GM12878 (cell line): ENCODE results near the gene SLC36A3. TPM values are rescaled to one million over a fixed set of nuclear protein-coding genes. Genes with fewer than 3 reads are reported as not detected.

Experiments used
- ATAC-seq: fragments of 200-7000 bp; cut with Tn5 transposase; 3 replicates; pipeline ENCODE4 v1.9.1; 2020; ENCODE audit warnings: mild to moderate bottlenecking, moderate library complexity
- BruUV-seq: library from RNA; stranded (reverse); fragments of 400-500 nt; replicated peaks from 2 replicates; lab custom pipeline; 2021; lab: Mats Ljungman, UMichigan
- CTCF ChIA-PET: fragments of 300-600 bp; sonication (Branson Sonifier 250); formaldehyde crosslinking; extraction: SDS; loops from one replicate; lab custom pipeline; 2021; ENCODE audit warnings: inconsistent platforms; lab: Yijun Ruan, JAX
- POLR2A ChIA-PET: fragments of 350-600 bp; formaldehyde crosslinking; extraction: SDS; loops from one replicate; lab custom pipeline; 2021; ENCODE audit warnings: inconsistent platforms; lab: Charles Lee
- RAD21 ChIA-PET: fragments of 300-600 bp; sonication (Branson Sonifier 250); formaldehyde crosslinking; loops from one replicate; lab custom pipeline; 2023; ENCODE audit warnings: antibody characterized with exemption; ENCODE audit not compliant: unreplicated experiment; lab: Charles Lee
- SMC1A ChIA-PET: fragments of 300-600 bp; sonication (Branson Sonifier 250); formaldehyde crosslinking; loops from one replicate; lab custom pipeline; 2023; ENCODE audit not compliant: unreplicated experiment, uncharacterized antibody; lab: Charles Lee
- DNase-seq: peaks from one replicate; pipeline ENCODE4 v3.0.0-alpha.2; 2011; ENCODE audit warnings: low read depth, low spot score
- FAIRE-seq: peaks from 3 replicates; lab custom pipeline; 2011; peaks lifted over from hg19 to GRCh38; lab: Jason Lieb, UNC
- H2AFZ ChIP-seq: 2 replicates; pipeline ENCODE4 v1.6.0; 2011; ENCODE audit warnings: low read depth, low read length, control low read depth; ENCODE audit not compliant: control insufficient read depth
- H3K27ac ChIP-seq: 2 replicates; pipeline ENCODE4 v1.5.1; 2011; ENCODE audit warnings: control low read depth; ENCODE audit not compliant: control insufficient read depth, insufficient read depth
- H3K27me3 ChIP-seq, 2 experiments: replicated peaks in 1 of 2; 2 replicates each; pipeline versions ENCODE4 v1.6.0 to v1.6.1; 2011; ENCODE audit warnings: low read length in 1 of 2; ENCODE audit not compliant: control insufficient read depth in 2 of 2, insufficient read depth in 2 of 2
- H3K36me3 ChIP-seq, 2 experiments: 2 replicates each; pipeline ENCODE4 v1.5.1; 2011; ENCODE audit warnings: low read length in 1 of 2; ENCODE audit not compliant: control insufficient read depth in 2 of 2, insufficient read depth in 2 of 2
- H3K4me1 ChIP-seq: 2 replicates; pipeline ENCODE4 v1.6.1; 2011; ENCODE audit warnings: mild to moderate bottlenecking, low read length, moderate library complexity, mixed read lengths; ENCODE audit not compliant: control insufficient read depth, insufficient read depth
- H3K4me2 ChIP-seq: 2 replicates; pipeline ENCODE4 v1.6.0; 2011; ENCODE audit warnings: control low read depth; ENCODE audit not compliant: control insufficient read depth, insufficient read depth
- H3K4me3 ChIP-seq: fragments of 200-600 bp; sonication (generic); 2 replicates; pipeline ENCODE4 v1.5.1; 2016
- H3K79me2 ChIP-seq: 2 replicates; pipeline ENCODE4 v1.6.0; 2011; ENCODE audit warnings: low read length; ENCODE audit not compliant: control insufficient read depth, insufficient read depth
- H3K9ac ChIP-seq: 2 replicates; pipeline ENCODE4 v1.8.0; 2011; ENCODE audit warnings: low read length, control low read depth, mixed read lengths; ENCODE audit not compliant: control insufficient read depth, insufficient read depth
- H3K9me3 ChIP-seq: replicated peaks from 3 replicates; pipeline ENCODE4 v1.5.1; 2011; ENCODE audit warnings: mild to moderate bottlenecking, low read length; ENCODE audit not compliant: control insufficient read depth, insufficient read depth
- H4K20me1 ChIP-seq: 2 replicates; pipeline ENCODE4 v1.6.0; 2011; ENCODE audit not compliant: control insufficient read depth, insufficient read depth
- FOS ChIP-seq: IDR thresholded peaks from 3 replicates; pipeline ENCODE4 v1.6.1; 2011; ENCODE audit warnings: borderline replicate concordance; ENCODE audit not compliant: insufficient read length; ENCODE audit errors: extremely low read depth
- JUNB ChIP-seq: IDR thresholded peaks from 2 replicates; pipeline ENCODE4 v1.6.1; 2016; ENCODE audit warnings: antibody characterized with exemption, mild to moderate bottlenecking
- MTA2 ChIP-seq: fragments of 450-650 bp; IDR thresholded peaks from 2 replicates; pipeline ENCODE4 v1.6.1; 2016; ENCODE audit warnings: low read depth, mild to moderate bottlenecking, moderate library complexity
- MYB ChIP-seq: fragments of 150-350 bp; IDR thresholded peaks from 2 replicates; pipeline ENCODE4 v1.6.1; 2014; ENCODE audit warnings: mild to moderate bottlenecking, low read depth, low read length, borderline replicate concordance
- NFYB ChIP-seq: IDR thresholded peaks from 2 replicates; pipeline ENCODE4 v1.6.1; 2011; ENCODE audit warnings: low read depth, mild to moderate bottlenecking, low read length, improper control_type of control experiment, moderate library complexity; ENCODE audit not compliant: insufficient read depth
- NR2C1 ChIP-seq: fragments of 450-650 bp; IDR thresholded peaks from 2 replicates; pipeline ENCODE4 v1.6.1; 2017; ENCODE audit warnings: antibody characterized with exemption, mild to moderate bottlenecking, moderate library complexity
- NR2F1 ChIP-seq: fragments of 450-650 bp; conservative IDR thresholded peaks from 2 replicates; pipeline ENCODE4 v1.6.1; 2017; ENCODE audit warnings: mild to moderate bottlenecking
- PAX8 ChIP-seq: fragments of 450-650 bp; IDR thresholded peaks from 2 replicates; pipeline ENCODE4 v1.6.1; 2017; ENCODE audit warnings: mild to moderate bottlenecking, moderate library complexity
- POLR2AphosphoS2 ChIP-seq: IDR thresholded peaks from 2 replicates; pipeline ENCODE4 v1.6.1; 2011; ENCODE audit warnings: low read depth, mild to moderate bottlenecking, low read length, improper control_type of control experiment, moderate library complexity
- RUNX3 ChIP-seq: IDR thresholded peaks from 2 replicates; pipeline ENCODE4 v1.6.1; 2012; ENCODE audit warnings: low read length, inconsistent platforms
- WGBS: methylation state at CpG from one replicate; pipeline ENCODE4 v1.1.6; 2016; ENCODE audit warnings: low lambda C conversion rate; ENCODE audit not compliant: insufficient replicate concordance, insufficient coverage; ENCODE audit errors: missing lambda C conversion rate; 5-methylcytosine and 5-hydroxymethylcytosine counted together
- in situ Hi-C: fragments of 300-500 bp; cut with MboI; formaldehyde crosslinking; loops from 9 replicates; pipeline ENCODE4 v1.14.3; 2018; ENCODE audit warnings: mixed read lengths
- intact Hi-C: fragments of 100-400 bp; cut with micrococcal nuclease; formaldehyde crosslinking; loops from one replicate; pipeline ENCODE4 v1.14.2; 2022; ENCODE audit not compliant: unreplicated experiment
- polyA plus RNA-seq, 11 experiments: library from polyadenylated mRNA; depleted of rRNA in 4 of 11; unstranded in 6 of 11; stranded (reverse) in 5 of 11; fragments of >200 nt; fragmentation: Nextera tagmentation in 4 of 11; fragmentation: Illumina TruSeq in 1 of 11; extraction: Ambion mirVana in 4 of 11; extraction: Trizol in 1 of 11; gene quantifications; 1 replicate in 1 of 11; 2 replicates in 10 of 11; pipeline versions ENCODE4 v1.2.1 to v1.2.3, GENCODE V29; 2011 to 2016; ENCODE audit warnings: inconsistent platforms in 2 of 11, missing spikeins in 2 of 11, low read depth in 1 of 11
- total RNA-seq, 4 experiments: library from RNA; depleted of rRNA in 3 of 4; stranded (reverse); fragments of >200 nt in 3 of 4; fragmentation: Illumina TruSeq in 1 of 4; extraction: Trizol in 1 of 4; gene quantifications; 2 replicates each; pipeline versions ENCODE4 v1.2.1 to v1.2.3, GENCODE V29; 2013 to 2021

The SLC36A3 gene
- total and polyA plus RNA-seq, 10 of the 15 experiments (the other 5 are each of a cell fraction or from before 2014, with no cell fraction given): 0.03 TPM; not detected in 9

DNA sequence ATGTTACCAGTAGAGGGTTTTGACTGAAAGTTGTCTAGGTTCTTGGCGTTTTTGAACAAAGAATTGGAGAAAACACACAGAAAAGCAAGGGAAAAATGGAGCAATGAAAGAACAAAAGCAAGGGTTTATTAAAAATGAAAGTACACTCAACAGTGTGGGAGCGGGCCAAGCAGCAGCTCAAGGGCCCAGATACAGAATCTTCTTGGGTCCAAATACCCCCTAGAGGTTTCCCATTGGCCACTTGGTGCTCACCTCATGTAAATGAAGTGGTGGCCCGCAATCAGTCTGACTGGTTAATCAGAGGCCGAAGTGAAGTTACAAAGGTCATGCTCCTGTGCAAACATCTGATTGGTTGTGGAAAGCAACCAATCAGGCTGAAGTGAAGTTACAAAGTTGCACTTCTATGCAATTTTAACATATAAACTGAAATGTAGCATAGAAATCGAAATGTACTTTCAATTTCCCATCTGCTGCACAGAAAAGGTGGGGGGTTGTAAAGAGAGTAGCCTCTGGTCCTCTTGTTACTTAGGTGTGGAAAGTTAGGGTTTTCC lies 52.5 kb downstream of the SLC36A3 start:
- Histone ChIP-seq H3K36me3 (no peaks in the 10 kb centered on the region), H3K27ac (peak overlapping the region; percentile 51; the same call in 1 of the 2 replicates), H3K4me3 (peak overlapping the region; percentile 51; the same call in 1 of the 2 replicates), H3K4me1 (peaks cover 10% of the 10 kb centered on the region; the same call in 1 of the 2 replicates), H3K9ac (no peak overlapping the region), H3K4me2 (peak overlapping the region; percentile 72), H3K79me2 (peaks cover 32% of the 10 kb centered on the region), H3K9me3 (no peaks in the 10 kb centered on the region), H4K20me1 (no peaks in the 10 kb centered on the region), H2AFZ (peak overlapping the region; percentile 52), H3K27me3 (no peaks in the 10 kb centered on the region)
- BruUV-seq: no TSS peak
- TF ChIP-seq RUNX3 (peak; percentile 29), MYB (no peak), JUNB (peak; percentile 17; the same call in 1 of the 2 replicates), MTA2 (0 out of 2 replicates have a peak, but pooled peaks have one; percentile 10), PAX8 (0 out of 2 replicates have a peak, but pooled peaks have one; percentile 56), POLR2AphosphoS2 (no peak), NR2C1 (peak; percentile 52), NFYB (peak; percentile 83), NR2F1 (peak; percentile 60; the same call in 1 of the 2 replicates), FOS (no peak)
- POLR2A ChIA-PET: interaction anchor here (1.8 to 6.0 kb wide), 4 partner anchors 10 to 54 kb away, joined by 4 to 90 read pairs (median 66); partner anchors contain the start of gene CCDC69
- ATAC-seq (peak; percentile 7), DNase-seq (peak; percentile 49), FAIRE-seq (no peak)
- RAD21 ChIA-PET: interaction anchor here (1.2 to 9.4 kb wide), 6 partner anchors 11 to 109 kb away, joined by 4 to 156 read pairs (median 54); partner anchors contain the start of gene CCDC69
- intact Hi-C loops: loop anchor here (5.0 to 10.0 kb wide), 3 partner anchors 94 to 521 kb away; partner anchors contain the start of genes ANXA6 and G3BP1
- WGBS: 55% methylated on average over 5 of the region's 5 CpGs
- SMC1A ChIA-PET: interaction anchor here (2.1 to 10.0 kb wide), 3 partner anchors 11 to 33 kb away, joined by 17 to 227 read pairs (median 86); partner anchors contain the start of gene CCDC69
- in situ Hi-C loops: no loop called here
- CTCF ChIA-PET: interaction anchor here (0.9 to 6.2 kb wide), 3 partner anchors 11 to 47 kb away, joined by 3 to 62 read pairs (median 24); no protein-coding TSS in a partner anchor
